ENCODE measurements around the gene C2orf68. TPM values are rescaled to one million over a fixed set of nuclear protein-coding genes. Genes with fewer than 3 reads are reported as not detected.
"Not testable (repeated sequence)": the region's sequence is repeated elsewhere in the genome, so short reads cannot be mapped to it uniquely, and the experiment has no call there.

Gene C2orf68, protein sequence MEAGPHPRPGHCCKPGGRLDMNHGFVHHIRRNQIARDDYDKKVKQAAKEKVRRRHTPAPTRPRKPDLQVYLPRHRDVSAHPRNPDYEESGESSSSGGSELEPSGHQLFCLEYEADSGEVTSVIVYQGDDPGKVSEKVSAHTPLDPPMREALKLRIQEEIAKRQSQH
- 34.0 and 34.3 TPM in 2 replicates for total RNA-seq (2014; rRNA removed; shearing (Covaris generic))

DNA sequence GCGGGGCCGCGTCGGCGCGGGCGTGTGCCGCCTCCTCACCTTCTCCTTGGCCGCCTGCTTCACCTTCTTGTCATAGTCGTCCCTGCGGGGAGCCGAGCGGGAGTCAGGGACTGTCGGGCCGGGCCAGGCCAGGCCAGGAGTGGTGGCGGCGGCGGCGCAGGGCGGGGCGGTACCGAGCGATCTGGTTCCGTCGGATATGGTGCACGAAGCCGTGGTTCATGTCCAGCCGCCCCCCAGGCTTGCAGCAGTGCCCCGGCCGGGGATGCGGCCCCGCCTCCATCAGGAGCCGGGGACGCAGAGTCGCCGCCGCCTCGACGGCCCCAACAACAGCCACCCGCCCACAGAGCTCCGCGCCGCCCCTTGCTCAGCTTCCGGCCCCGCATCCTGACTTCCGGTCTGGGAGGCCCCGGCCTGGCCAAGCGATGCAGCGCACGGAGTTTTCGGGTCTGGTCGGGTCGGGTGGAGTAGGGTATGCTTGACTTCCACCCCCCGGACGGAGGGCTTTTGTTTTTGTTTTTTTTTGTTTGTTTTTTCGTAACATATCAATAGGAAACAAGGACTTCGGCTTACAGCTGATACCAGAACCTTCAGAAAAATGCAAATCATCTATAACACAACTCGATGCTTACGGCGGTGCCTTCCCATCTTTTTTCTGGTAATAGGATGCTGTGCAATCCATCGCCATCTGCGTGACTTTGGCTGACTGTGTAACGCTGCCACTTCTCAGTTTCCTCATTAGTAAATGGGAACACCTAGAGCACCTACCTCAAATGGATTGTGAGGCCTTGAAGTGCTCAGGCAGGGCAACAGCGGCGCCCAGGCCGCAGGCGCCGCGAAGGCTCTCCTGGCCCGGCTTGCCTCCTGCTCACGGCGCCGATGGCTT is at the start of gene C2orf68:
Gene C2orf68 (minus strand): TSS at position 362 of the 883 bp plus-strand sequence. CDS start 82 bp downstream, at position 280.
- in situ Hi-C loops (cut with HindIII; ENCODE audit: low sequenced_read_pairs): no loop called here
- DNase-seq (ENCODE audit: low spot score): peak; percentile 90

DNA sequence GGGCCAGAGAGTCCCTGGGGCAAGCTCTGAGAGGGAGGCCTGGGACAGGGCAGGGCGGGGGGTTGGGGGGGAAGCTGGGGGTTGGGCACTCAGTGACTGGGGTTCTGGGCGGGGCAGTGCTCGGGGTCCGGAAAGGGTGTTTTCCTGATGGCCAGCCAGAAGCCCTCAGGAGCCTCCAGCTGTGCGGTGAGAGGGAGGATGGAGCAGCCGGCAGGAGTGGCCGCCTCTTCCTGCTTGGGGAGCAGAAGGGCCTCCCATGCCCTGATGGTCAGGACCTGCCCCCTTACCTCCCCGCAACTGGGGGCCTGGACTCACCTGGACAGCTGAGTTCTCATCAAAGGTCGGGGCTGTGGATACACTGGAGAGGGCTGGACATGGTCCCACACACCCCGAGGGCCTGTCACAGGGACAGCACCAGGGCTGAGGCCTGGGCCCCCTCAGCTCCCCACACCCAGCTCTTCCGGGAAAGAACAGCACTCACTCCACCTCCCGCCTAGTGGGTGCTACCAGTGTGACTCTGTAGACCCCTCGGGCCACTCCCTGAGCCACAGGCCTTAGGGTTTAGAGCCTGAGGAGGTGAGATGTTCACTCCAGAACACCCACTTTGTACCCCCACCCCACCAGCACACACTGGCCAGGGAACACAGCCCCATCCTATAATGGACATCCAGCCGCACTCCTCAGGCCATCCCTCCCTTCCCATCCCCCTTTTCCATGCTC is 49.4 kb upstream of the C2orf68 start:
- in situ Hi-C loops (cut with HindIII; ENCODE audit: low sequenced_read_pairs): no loop called here
- no peak for DNase-seq (ENCODE audit: low spot score)

DNA sequence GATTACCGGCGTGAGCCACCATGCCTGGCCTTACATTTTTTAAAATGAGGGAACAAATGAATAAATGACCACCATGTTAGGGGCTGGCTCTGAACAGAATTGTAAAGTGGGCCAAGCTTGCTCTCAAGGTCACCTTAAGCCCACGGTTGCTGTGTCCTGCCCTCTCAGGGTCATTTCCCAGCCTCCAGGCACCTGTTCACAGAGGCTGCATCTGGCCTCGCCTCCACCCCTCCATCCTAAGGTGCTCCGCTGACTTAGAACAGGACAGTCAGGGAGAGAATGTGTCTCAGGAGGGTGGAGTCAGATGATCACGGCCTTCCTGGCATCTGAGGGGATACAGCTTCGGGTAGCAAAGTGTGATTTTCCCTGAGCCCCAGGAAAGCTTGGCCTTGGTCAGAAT is 48.9 kb upstream of the C2orf68 start:
- no peak for DNase-seq (ENCODE audit: low spot score)
- in situ Hi-C loops (cut with HindIII; ENCODE audit: low sequenced_read_pairs): no loop called here

DNA sequence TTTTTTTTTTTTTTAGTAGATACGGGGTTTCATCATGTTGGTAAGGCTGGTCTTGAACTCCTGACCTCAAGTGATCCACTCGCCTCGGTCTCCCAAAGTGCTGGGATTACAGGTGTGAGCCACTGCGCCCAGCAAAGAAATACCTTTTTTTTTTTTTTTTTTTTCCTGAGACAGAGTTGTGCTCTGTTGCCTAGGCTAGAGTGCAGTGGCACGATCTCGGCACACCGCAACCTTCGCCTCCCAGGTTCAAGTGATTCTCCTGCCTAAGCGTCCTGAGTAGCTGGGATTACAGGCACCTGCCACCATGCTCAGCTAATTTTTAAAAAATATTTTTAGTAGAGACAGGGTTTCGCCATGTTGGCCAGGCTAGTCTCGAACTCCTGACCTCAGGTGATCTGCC is 48.4 kb upstream of the C2orf68 start:
- DNase-seq (ENCODE audit: low spot score): not testable (repeated sequence)

DNA sequence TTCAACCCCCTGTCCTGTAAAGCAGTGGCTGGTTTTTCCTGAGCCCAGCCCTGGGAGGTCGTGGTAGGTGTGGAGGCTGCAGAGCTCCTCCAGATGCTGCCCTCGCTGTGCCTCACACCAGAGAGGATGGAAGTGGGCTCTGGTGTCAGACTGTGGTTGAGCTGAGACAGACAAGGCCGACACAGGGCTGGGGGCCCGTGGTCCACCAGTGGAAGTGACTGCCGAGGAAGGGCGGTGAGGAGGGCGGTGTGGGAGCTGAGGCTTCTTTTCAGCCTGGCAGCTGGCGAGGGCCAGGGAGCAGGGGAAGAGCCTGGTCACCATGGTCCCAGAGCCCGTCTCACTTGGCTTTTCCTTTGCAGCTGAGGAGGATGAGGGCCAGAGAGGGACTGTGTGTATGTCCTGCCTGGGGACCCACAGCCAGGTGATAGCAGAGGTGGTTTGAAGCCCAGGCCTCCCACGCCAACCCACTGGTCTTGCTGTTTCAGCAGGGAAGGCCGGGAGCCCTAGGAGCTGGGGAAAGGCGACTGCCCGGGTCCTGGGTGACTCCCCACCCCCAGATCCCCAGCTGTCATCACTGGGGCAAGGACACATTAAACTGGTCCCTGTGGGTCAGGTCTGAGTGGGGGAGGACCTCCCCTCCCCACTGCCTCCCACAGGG is 47.6 kb upstream of the C2orf68 start:
- DNase-seq (ENCODE audit: low spot score): no peak
- in situ Hi-C loops (cut with HindIII; ENCODE audit: low sequenced_read_pairs): loop anchor here (5.0 kb wide), 1 partner anchor 48 kb away; no protein-coding TSS in a partner anchor

More for the DNA sequence above, 48.4 kb upstream of the C2orf68 start:
- in situ Hi-C loops (cut with HindIII; ENCODE audit: low sequenced_read_pairs): not testable (repeated sequence)

DNA sequence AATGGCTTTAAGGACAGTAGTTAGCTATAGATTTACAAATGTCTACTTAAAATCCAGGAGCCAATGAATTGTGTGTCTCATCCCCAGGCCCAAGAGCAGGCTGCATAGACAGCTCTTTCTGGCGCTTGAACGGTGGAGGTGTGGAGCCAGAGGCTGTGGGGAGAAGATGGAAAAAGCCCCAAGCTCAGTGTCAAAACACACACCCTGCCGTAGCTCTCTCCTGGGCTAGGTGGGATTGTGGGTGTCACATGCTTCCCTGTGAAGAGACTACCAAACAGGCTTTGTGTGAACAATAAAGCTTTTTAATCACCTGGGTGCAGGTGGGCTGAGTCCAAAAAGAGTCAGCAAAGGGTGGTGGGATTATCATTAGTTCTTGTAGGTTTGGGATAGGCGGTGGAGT is 45.5 kb upstream of the C2orf68 start:
- DNase-seq (ENCODE audit: low spot score): not testable (repeated sequence)
- in situ Hi-C loops (cut with HindIII; ENCODE audit: low sequenced_read_pairs): loop anchor here (5.0 kb wide), 1 partner anchor 50 kb away; no protein-coding TSS in a partner anchor

DNA sequence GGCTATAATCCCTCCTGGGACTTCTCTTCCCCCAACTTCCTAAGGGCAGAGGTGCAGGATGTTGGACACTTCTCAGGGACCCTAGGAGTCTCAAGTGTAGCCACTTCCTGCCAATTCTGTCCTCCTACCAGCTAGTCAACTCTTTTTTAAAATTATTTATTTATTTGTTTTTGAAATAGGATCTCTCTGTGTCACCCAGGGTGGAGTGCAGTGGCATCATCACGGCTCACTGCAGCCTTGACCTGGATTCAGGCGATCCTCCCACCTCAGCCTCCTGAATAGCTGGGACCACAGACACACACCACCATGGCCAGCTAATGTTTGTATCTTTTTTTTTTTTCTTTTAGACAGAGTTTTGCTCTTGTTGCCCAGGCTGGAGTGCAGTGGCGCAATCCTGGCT is 44.6 kb upstream of the C2orf68 start:
- in situ Hi-C loops (cut with HindIII; ENCODE audit: low sequenced_read_pairs): loop anchor here (5.0 kb wide), 1 partner anchor 51 kb away; no protein-coding TSS in a partner anchor
- DNase-seq (ENCODE audit: low spot score): no peak

DNA sequence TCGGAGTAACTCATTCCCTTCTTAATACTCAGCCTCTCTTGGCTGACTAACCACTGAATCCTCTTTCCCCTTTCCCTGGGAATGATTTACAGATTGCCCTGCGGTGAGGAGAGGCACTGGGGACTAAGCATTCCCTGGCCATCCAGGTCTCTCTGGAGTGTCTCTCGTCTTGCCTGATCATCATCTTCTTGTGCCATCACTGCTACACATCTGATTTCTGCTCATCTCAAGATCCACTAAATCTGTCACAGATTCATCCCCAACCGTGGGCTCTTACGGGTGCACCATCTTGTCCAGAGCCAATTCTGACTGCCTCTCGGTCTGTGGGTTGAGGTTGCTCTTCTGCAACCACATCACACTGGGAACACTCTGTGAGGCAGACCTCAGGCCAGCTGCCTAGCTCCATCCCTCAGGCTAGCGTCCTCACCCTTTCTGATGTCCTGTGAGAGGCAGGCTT is 44.1 kb upstream of the C2orf68 start:
- in situ Hi-C loops (cut with HindIII; ENCODE audit: low sequenced_read_pairs): loop anchor here (5.0 kb wide), 1 partner anchor 51 kb away; no protein-coding TSS in a partner anchor
- DNase-seq (ENCODE audit: low spot score): no peak

DNA sequence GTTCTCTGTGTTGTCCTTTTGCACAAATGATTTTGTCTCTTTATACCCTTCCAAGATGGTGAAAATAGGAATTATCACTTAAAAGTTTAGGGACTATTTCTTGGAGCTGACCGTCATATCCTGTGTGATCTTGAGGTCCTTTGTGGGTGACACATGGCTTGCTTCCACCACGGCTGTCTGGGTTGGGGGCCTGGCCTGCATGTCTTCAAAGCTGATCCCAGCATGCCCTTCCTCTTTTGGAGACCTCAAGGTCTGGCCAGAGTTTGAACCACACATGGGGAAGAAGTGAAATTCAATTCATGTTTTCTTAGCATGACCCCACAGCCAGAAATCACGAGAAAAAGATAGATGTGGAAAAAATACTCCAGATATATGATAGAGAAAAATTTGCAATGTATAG is 42.1 kb upstream of the C2orf68 start:
- in situ Hi-C loops (cut with HindIII; ENCODE audit: low sequenced_read_pairs): no loop called here

DNA sequence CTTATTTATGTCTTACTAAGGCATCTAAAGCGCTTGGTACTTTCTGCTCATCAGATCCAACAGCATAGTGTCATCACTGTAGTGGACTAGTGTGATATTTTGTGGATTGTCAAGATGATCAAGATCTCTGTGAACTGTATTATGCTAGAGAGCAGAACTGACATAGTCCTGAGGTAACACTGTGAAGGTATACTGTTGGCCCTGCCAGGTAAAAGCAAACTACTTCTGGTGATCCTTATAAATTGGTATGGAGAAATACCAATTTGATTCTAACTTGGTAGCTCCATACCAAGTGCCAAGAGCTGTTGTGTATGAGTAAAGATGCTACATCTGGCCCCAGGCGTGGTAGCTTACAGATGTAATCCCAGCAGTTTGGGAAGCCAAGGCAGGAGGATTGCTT is 40.2 kb upstream of the C2orf68 start:
- in situ Hi-C loops (cut with HindIII; ENCODE audit: low sequenced_read_pairs): no loop called here
- no peak for DNase-seq (ENCODE audit: low spot score)

More for the DNA sequence above, 42.1 kb upstream of the C2orf68 start:
- DNase-seq (ENCODE audit: low spot score): no peak

DNA sequence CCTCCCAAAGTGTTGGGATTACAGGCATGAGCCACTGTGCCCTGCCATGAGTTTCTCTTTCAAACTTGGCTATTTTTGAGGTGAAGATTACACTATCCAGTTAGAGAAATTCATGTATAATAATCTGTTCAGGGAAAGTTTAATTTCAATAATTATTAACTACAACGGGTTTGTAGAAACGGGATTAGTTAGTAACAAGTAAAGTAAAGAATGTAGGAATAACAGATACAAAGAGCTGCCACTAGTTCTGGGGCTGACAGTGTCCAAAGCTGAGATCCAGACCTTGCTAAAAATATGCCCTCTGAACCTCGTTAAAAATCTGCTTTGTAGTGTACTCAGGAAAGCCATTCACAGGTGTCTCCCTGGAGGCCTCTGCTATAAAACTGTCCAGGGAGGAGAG is 39.2 kb upstream of the C2orf68 start:
- DNase-seq (ENCODE audit: low spot score): no peak
- in situ Hi-C loops (cut with HindIII; ENCODE audit: low sequenced_read_pairs): no loop called here

DNA sequence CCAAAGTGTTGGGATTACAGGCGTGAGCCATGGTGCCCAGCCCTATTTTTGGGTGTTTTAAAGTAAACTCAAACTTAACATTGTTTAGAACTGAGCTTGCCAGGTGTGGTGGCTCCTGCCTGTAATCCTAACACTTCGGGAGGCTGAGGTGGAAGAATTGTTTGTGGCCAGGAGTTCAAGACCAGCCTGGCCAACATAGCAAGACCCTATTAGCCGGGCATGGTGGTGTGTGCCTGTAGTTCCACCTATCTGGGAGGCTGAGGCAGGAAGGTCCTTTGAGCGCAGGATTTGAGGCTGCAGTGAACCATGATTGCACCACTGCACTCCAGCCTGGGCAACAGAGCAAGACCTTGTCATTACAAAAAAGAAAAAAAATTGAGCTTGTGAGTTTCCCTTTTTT is 38.6 kb upstream of the C2orf68 start:
- DNase-seq (ENCODE audit: low spot score): no peak
- in situ Hi-C loops (cut with HindIII; ENCODE audit: low sequenced_read_pairs): no loop called here

DNA sequence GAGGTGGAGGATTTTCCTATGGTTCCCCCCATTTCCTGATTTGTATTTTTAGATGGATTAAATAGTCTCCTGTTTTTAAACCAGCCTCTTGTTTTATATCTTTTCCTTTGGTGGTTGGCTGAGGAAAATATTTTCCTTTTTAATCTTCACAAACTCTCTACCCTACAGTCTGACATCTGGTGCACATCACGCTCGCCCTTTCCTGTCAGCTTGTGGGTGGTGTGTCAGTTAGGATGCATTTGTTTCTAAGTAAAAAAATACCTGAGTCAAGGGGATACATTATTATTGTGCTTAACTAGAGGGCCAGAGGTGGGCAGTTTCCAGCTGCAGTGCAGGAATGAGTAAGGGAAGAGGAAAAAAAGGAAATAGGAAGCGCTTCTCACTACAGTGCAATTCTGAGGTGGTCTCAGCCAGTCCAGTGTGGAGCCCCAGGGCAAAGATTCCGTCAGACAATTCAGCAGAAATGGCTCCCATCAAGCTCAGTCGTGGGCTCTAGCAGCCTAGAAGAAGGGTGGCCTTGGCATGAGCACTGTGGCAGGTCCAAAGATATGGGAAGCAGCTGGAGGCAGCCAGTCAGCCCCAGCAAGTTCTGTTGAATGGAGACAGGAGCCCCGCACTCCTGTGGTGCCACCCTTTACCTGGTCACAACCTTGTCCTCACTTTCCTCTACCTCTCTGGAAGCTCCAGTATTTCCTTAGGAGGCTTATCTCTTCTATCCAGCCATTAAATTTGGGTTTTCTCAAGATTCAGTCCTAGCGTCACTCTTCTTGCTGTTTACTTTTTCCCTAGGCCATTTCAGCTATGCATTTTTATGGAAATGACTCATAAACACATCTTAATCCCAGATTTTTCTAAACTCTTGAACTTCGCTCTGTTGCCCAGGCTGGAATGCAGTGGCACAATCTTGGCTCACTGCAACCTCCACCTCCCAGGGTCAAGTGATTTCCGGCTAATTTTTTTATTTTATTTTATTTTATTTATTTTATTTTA is 37.6 kb upstream of the C2orf68 start:
- no peak for DNase-seq (ENCODE audit: low spot score)
- in situ Hi-C loops (cut with HindIII; ENCODE audit: low sequenced_read_pairs): no loop called here

DNA sequence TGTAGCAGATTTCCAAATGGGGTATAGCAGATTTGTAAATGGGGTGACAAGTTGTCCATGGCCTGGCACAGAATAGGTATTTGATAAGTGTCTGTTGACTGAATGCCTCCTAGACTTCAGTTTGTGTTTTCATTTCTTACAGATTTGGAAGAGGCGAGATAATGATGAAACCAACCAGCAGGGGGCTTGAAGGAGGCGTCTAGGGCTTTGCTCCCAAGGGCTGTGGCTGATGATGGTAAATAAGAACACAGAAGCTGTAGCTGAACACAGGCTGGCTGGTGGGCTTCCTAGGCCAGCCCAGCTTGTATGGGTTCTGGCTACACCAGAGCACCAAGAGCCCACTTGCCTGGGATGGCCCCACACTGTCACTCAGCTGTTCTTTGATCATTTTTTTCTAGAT is 36.8 kb upstream of the C2orf68 start:
- in situ Hi-C loops (cut with HindIII; ENCODE audit: low sequenced_read_pairs): no loop called here
- DNase-seq (ENCODE audit: low spot score): no peak

DNA sequence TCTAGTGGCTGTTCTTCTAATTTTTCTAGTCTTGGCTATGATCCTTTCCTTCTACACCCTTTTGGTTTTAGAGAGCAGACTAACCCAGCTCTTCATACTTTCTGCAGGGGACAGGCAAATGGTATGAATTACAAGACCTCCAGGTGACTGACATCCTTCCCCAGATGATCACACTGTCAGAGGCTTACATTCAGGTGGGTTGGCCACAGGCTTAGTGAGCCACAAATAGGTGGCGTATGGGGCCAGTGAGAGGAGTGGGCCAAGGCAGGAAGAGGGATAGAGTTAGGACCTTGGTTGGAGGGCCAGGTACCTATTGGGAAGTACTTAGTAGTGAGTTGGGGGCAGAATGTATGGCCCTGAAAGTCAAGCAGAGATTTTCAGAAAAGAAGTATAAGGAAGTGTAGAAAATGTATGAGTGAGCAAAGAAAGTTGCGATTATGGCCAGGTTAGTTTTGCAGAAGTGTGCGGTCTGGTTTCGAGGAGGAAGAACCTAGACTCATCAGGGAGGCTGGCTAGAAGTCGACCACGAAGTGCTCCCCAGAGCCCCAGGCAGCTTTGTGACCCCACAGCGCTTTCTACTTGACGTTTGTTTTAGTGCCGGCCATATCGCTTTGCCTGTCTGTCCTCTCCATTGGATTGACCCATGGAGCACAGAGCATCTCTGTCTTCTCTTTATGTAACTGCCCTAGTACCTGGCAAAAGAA is 36.1 kb upstream of the C2orf68 start:
- in situ Hi-C loops (cut with HindIII; ENCODE audit: low sequenced_read_pairs): no loop called here
- DNase-seq (ENCODE audit: low spot score): no peak

DNA sequence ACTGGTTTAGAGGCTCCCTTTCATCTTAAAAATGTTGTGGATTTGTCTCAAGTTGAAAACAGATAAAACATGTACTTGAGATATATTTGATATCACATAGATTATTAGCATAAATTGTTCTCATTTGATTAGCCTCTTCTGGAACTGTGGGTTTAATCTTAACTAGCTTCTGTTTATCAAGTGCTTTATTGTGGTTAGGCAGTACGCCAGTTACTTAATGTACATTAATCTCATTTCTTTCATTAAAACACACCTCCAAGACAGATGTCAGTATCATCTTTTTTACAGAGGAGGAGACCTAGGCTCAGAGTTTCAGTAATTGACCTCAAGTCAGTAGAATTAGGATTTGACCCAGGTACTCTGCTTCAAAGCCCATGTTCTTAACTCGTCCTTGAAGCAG is 34.3 kb upstream of the C2orf68 start:
- in situ Hi-C loops (cut with HindIII; ENCODE audit: low sequenced_read_pairs): no loop called here
- DNase-seq (ENCODE audit: low spot score): no peak

DNA sequence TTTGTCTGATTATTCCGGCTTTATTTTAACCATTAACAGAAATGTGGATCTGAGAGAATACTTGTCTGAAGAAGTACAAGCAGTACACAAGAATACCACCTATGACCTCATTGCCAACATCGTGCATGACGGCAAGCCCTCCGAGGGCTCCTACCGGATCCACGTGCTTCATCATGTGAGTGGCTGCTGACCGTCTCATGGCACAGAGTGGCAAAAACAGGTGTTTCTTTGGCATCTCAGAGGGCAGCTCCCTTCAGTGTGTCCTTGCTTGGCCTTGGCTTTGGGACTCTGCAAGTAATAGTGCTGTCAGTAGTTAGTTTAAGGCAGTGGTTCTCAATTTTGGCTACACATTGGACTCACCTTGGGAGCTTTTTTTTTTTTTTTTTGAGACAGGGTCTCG is 33.0 kb upstream of the C2orf68 start:
- in situ Hi-C loops (cut with HindIII; ENCODE audit: low sequenced_read_pairs): no loop called here
- no peak for DNase-seq (ENCODE audit: low spot score)

Data from G401 (cell line).